Testis (tissue), 2 donors: ENCODE results near the gene PCDHGA6.

ENCODE experiments used
- CTCF ChIP-seq, 3 experiments: fragments of 450-650 bp in 2 of 3; fragments of 200-600 bp in 1 of 3; sonication (generic) in 1 of 3; IDR thresholded peaks; one replicate each; pipeline ENCODE4 v1.5.1; 2016 to 2019; ENCODE audit warnings: antibody characterized with exemption in 3 of 3, mild to moderate bottlenecking in 2 of 3, moderate library complexity in 1 of 3
- POLR2A ChIP-seq: fragments of 450-650 bp; IDR thresholded peaks from one replicate; pipeline ENCODE4 v1.6.1; 2017; ENCODE audit warnings: antibody characterized with exemption, mild to moderate bottlenecking, moderate library complexity

GRCh38 chr5:141328231-141328630 lies 45.5 kb upstream of the PCDHGA6 start:
- TF ChIP-seq CTCF (IDR thresholded peaks at IDR 0.05) (no peak), POLR2A (no peak)
